Measurements from ENCODE around the gene SMIM14.
"Not testable (repeated sequence)": the region's sequence is repeated elsewhere in the genome, so short reads cannot be mapped to it uniquely, and the experiment has no call there.

Gene SMIM14

GRCh38 chr4:39530682-39531081 lies 108.0 kb downstream of the SMIM14 start:
- DNase-seq (ENCODE audit: low read depth), result no peak

- DNase-seq (ENCODE audit: low read depth), result no peak
These were observed 109.1 kb downstream of the SMIM14 start for GRCh38 chr4:39529534-39529933.

- no peak for DNase-seq (ENCODE audit: low read depth)
These were observed 110.6 kb downstream of the SMIM14 start for GRCh38 chr4:39528061-39528465.

GRCh38 chr4:39527296-39528060 lies 111.2 kb downstream of the SMIM14 start, which contains the start of gene UGDH:
TSS of gene UGDH (minus strand) at chr4:39527439. CDS start at chr4:39521512, 5,927 bp downstream.
- DNase-seq (ENCODE audit: low read depth), result peak; percentile 83

GRCh38 chr4:39526765-39527295 lies 111.8 kb downstream of the SMIM14 start:
- DNase-seq (ENCODE audit: low read depth), result no peak

GRCh38 chr4:39525822-39526690 lies 112.6 kb downstream of the SMIM14 start:
- no peak for DNase-seq (ENCODE audit: low read depth)

GRCh38 chr4:39524161-39524957 lies 114.3 kb downstream of the SMIM14 start:
- DNase-seq (ENCODE audit: low read depth), result no peak

- DNase-seq (ENCODE audit: low read depth), result no peak
These were observed 116.6 kb downstream of the SMIM14 start for GRCh38 chr4:39522068-39522467.

GRCh38 chr4:39521253-39521919 lies 117.3 kb downstream of the SMIM14 start:
- DNase-seq (ENCODE audit: low read depth), result no peak

GRCh38 chr4:39518484-39518883 lies 120.2 kb downstream of the SMIM14 start:
- no peak for DNase-seq (ENCODE audit: low read depth)

- DNase-seq (ENCODE audit: low read depth), result no peak
These were observed 122.2 kb downstream of the SMIM14 start for GRCh38 chr4:39516407-39516966.

GRCh38 chr4:39515669-39516401 lies 122.8 kb downstream of the SMIM14 start:
- DNase-seq (ENCODE audit: low read depth), result not testable (repeated sequence)

- no peak for DNase-seq (ENCODE audit: low read depth)
These were observed 123.7 kb downstream of the SMIM14 start for GRCh38 chr4:39514888-39515401.

- not testable (repeated sequence) for DNase-seq (ENCODE audit: low read depth)
These were observed 124.4 kb downstream of the SMIM14 start for GRCh38 chr4:39514266-39514665.

- no peak for DNase-seq (ENCODE audit: low read depth)
These were observed 128.2 kb downstream of the SMIM14 start for GRCh38 chr4:39510348-39510929.

GRCh38 chr4:39505581-39505980 lies 133.1 kb downstream of the SMIM14 start:
- no peak for DNase-seq (ENCODE audit: low read depth)

- DNase-seq (ENCODE audit: low read depth), result no peak
These were observed 134.1 kb downstream of the SMIM14 start for GRCh38 chr4:39504538-39504937.

GRCh38 chr4:39502664-39503035 lies 136.0 kb downstream of the SMIM14 start:
- not testable (repeated sequence) for DNase-seq (ENCODE audit: low read depth)

- no peak for DNase-seq (ENCODE audit: low read depth)
These were observed 136.5 kb downstream of the SMIM14 start for GRCh38 chr4:39502019-39502663.
